HG03135 (cell line): ENCODE measurements around the gene DLGAP5.

Experiments
- ATAC-seq: cut with Tn5 transposase; IDR thresholded peaks from one replicate; pipeline ENCODE4 v1.9.1; 2021; ENCODE audit warnings: mild to moderate bottlenecking, moderate library complexity; ENCODE audit not compliant: unreplicated experiment

DLGAP5 gene

DNA sequence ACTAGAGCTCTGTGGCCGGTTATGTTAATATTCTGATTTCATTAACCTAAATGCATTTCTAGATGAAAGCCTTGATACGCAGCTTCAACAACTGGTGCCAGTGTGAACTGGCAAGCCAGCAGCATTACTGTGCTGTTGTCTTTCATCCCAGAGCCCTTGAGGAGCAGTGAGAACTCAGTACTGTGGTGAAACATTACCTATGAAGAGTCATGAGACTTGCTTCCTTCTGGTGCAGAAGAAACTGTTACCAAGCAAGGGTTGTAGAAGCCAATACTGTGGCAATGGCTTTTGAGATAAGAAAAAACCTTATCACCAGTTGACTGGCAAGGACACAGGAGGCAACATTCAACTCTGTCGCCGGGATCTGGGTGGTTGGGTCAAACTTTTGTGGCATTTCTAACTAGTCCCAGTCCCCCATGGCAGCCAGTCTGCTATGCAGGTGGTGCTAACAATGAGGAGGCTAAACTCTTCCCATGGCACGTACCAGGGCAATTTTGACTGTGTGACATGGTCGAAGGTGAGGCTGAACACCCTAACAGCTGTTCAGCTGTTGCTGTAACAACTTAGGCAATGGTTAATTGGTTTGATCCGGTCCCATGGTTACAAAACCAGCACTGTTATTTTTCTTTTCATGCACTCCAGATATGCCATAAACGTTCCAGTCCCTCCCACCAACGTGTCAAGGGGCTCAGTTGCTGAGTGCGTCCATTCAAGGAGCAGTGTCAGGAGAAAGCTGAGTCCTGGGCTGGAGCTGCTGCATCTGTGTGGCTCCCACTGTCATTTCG, 74.9 kb downstream of the DLGAP5 start:
- ATAC-seq = no peak

DNA sequence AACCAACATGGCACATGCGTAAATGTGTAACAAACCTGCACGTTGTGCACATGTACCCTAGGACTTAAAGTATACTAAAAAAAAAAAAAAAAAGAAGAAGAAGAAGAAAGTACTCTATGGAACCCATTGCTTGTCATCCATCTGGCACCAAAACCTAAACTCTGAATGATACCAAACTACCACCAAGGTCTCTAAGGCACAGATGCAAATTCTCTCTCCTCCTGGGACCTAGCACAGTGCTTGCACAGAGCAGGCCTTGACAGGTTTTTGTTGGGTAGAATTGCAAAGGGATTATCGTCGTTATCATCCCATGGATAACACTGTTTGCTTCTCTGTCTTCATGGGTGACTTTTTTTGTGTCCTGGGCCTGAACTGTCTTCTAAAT, 75.5 kb downstream of the DLGAP5 start:
- ATAC-seq = no peak

DNA sequence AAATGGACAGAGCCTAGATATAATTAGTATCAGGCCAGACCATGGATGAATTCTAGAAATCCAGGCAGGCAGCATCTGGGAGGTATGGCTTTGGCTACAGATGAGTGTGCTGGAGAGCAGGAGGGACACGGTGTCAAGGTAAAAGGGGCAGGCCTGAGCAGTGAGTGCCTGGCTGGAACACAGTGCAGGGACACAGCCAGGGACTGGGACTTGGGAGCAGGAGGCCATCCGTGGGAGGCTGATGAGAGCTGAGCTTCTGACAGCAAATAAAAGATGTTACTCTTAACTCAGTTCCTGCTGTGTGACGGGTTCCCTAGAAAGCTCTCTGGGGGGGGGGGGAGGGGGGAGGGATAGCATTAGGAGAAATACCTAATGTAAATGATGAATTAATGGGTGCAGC, 75.9 kb downstream of the DLGAP5 start:
- no peak for ATAC-seq

DNA sequence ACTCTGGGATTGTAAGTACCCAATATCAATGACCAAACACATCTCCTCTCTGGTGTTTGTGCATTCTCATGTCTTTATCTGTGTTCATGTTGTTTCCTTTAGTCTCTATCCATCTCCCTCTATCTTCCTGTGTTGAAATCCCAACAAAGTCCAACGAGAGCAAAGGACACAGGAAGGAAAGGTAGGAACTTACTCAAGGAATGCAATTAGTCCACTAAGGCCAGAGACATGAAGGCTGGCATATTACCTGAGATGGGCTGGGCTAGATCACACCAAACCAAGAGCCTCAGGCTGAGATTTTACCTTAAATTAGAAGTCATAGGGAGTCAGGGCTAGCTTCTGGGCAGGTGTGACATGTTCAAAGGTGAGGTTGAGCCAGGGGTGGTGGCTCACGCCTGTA, 76.7 kb downstream of the DLGAP5 start:
- no peak for ATAC-seq

DNA sequence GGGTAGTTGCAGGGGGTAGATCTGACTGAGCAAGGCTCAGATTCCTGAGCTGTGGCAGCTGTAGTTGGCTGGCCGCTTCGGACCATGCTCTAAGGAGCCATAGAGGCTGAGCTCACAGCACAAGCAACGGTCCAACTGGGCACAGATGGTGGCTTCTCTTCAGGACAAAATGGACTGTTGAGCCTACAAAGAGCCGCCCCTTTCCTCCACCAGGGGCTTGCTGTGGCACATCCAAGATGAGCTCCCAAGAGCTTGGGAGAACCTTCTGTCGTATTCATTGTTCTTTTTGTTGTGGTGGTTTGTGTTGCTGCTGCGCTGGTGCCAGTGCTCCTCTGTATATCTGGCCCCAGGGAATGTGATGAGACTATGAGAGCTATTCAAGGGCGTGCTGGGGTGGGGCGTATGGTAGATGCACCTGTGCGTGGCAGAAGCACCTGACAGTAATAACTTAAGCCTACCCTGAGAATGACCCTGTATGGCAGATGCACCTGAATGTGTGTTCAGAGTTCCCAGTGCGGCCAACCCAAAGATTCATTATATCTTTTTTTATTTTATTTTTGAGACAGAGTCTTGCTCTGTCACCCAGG, 80.2 kb downstream of the DLGAP5 start:
- no peak for ATAC-seq

DNA sequence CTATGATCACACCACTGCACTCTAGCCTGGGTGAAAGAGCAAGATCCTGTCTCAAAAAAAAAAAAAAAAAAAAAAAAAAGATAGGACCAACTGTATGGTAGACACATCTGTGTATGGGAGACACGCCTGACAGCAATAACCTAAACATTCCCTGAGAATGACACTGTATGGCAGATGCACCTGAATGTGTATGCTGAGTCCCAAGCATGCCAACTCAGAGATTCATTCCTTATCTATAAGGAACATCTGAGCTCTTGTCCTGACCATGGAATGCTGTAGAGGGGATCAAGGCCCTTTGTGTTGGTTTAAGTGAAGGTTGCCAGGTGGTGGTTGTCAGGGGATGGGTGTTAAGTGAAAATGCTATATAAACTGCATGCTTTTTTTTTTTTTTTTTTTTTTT, 81.5 kb downstream of the DLGAP5 start:
- ATAC-seq = no peak

DNA sequence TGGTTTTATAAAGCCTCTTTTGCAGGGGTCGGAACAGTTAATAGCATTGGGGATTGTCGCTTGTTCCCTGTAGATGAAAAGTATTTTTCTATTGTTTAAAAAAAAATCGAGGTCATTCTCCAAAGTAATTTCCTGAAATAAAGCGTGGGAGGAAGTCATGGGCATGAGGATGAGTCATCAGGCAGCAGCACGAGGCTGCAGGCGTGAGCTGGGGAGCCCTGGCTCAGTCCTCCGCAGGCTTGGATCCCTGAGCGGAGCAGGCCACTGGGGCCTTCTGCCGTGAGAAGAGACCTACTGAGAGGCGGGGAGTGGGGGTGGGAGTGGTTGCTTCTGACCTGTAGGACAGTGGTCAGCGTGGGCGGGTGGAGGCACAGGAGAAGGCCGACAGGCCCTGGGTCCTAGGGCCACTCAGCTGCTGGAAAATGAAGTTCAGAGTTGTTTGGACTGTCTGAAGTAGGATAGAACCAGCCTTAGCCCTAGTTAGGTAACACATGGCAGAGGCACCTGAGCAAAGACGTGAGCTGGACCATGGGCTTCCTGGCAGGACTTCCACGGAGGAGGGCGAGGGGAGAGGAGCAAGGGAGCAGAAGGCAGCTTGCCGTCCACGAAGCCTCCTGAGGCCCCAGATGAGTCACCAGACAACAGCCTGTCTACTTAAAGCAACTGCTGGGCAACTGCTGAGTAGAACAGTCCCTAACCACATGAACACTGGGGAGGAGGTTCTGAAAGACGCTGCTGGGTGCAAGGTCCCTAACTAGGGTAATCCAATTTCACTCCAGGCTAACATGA, 83.4 kb downstream of the DLGAP5 start:
- no peak for ATAC-seq

DNA sequence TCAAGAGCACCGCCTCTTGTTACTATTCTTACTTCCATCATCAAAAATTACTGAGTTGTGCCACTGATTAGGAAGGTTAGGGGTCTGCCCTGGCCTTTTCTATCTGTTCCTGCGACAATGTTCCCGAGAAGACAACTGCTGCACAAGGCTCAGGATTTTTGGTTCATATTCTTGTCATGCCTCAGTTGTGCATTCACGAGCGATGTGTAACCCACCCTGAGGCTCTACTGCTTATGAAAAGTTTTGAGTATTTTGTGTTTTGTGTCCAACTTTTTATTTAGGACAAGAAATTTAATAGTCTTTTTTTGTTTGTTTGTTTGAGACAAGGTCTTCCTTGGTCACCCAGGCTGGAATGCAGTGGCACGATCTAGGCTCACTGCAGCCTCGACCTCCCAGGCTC, 85.4 kb downstream of the DLGAP5 start:
- no peak for ATAC-seq

DNA sequence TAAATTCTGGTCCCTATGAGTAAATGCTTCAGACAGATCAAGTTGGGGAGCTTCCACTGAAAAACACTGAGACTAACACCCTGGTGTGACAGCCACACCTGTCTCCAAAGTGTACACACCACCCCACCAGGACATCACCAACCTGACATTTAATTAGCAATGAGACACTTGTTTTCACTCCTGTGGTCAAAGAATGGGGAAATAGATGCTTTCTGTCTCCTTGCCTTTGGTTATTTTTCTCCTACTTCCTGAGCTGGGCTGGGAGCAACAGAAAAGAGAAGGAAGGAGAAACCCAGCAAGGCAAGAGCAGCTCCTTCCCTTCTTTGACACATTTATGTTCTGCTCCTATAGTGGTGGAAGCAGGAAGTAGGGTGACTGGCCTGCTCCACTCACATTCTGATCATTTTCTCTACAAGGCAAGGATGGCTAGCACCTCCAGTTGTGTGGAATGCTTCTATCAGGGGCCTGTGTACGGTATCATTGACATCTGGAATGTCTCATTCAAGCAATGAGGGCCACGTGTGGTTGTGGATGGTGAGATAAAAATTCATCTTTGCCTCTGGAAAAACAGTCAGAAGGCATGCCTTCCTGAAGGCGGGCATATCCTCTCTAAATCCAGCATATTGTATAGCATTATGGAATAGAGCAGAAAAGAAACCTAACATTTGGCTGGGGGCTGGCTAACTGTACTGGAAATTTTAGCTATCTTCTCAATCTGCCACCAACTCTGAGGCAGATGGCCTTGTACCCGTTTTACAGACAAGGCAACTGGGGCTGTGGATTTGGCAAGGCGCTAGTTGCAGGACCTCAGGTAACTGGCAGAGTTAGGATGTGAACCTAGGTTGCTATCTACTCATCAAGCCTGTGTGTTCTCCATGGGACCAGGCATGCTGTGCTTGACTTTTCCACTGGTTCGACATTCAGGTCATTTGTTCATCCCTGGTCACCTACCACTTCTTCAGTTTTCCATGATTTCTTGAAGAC, 87.1 kb downstream of the DLGAP5 start:
- ATAC-seq = no peak

DNA sequence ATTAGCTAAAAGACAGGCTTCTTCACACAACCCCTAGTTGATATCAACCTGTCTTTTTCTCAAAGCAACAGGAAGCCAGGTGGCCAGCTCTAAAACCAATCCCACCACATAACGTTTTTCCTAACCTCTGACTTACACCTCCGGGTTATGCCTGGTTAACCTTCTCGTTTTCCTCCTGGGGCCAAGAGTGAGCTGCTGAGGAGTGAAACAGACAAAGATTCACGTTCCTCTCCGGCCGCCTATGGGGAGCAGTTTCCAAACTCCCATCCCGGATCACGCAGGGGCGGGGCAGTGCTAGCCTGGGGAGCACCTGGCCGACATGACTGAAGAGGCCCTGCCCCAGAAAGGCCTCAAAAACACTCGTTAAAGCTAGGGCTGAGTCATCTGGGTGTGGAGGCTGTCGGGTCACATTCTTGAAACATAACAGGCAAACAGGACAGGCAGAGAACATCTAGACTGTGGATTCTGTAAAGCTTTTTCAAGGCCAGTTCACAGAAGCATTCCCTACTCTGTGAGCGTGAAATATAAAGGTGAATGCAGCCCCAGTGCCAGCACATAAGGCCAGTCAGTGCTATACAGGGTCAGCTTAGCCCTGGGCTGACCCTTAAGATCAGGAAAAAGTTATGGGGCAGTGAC, 88.3 kb downstream of the DLGAP5 start:
- peak; percentile 35 for ATAC-seq

DNA sequence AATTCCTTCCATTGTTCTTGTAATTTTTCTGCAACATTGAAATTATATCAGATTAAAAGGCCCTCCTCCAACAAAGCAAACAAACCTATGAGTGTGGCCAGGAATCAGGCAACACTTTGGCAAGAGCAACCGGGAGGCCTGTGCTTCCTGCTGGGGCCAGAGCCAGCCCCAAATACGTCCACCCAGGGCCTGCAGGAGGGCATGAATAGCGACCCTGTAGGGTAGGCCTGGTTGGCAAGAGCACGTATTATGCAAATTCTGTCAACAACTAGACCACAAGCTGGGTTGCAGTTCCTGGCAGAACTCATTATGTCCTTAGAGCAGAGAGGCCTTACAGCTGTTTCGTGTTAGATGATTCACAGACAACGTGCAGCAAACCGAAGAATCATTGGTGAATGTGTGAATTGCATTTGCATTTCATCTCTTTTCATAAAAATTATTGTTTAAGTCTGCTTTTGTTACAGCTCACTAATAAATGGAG, 89.2 kb downstream of the DLGAP5 start:
- peak; percentile 65 for ATAC-seq

DNA sequence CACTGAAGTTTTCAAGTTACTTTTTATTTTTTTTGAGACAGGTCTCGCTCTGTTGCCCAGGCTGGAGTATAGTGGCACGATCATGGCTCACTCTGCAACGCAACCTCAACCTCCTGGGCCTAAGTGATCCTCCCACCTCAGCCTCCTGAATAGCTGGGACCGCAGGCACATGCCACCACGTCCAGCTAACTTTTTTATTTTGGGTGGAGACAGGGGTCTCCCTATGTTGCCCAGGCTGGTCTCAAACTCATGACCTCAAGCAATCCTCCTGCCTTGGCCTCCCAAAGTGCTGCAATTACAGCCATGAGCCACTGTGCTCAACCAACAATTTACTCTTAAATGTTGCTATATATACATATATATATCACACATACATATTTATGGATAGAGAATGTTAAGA, 89.7 kb downstream of the DLGAP5 start:
- ATAC-seq = no peak

DNA sequence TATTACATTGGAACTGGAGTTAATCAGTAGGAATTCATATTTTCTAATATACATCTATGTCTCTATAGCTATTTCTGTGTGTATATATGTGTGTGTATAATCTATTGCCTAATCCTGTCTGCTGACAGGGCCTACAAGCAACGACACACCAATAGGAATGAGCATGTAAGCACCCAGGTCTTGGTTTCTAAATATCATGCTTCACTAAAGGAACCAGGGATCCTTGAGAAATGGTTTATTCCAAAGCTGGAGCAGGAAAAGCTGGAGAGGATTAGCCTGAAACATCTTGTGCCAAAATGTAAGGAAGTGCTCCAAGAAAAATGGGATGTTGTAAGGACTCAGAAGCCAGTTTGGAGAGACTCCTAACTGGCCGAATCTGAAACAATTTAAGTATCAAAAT, 91.6 kb downstream of the DLGAP5 start:
- no peak for ATAC-seq

DNA sequence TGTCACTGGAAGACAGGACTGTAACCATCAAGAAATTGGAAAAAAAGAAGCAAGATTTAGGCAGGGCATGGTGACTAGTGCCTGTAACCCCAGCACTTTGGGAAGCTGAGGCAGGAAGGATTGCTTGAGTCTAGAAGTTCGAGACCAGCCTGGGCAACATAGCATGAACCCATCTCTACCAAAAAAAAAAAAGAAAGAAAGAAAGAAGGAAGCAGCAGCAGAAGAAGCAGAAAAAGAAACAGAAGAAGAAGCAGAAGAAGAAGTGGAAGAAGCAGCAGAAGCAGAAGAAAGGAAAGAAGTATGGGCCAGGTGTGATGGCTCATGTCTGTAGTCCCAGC, 92.9 kb downstream of the DLGAP5 start:
- ATAC-seq = no peak
